Esophagus squamous epithelium (tissue), 4 donors: ENCODE results near the gene ECE1.

Source experiments
- CTCF ChIP-seq, 6 experiments: fragments of 450-650 bp in 4 of 6; fragments of 200-600 bp in 2 of 6; sonication (generic) in 2 of 6; IDR thresholded peaks; one replicate each; pipeline ENCODE4 v1.5.1; 2016 to 2019; ENCODE audit warnings: antibody characterized with exemption in 6 of 6, mild to moderate bottlenecking in 4 of 6, moderate library complexity in 4 of 6
- POLR2A ChIP-seq, 4 donors: fragments of 450-650 bp; IDR thresholded peaks; one replicate each; pipeline ENCODE4 v1.6.1; 2017; ENCODE audit warnings: antibody characterized with exemption in 4 of 4, mild to moderate bottlenecking in 4 of 4, moderate library complexity in 3 of 4

GRCh38 chr1:21335750-21336224, 45.5 kb upstream of the ECE1 start:
- TF ChIP-seq CTCF (IDR thresholded peaks at IDR 0.05) (no peak), POLR2A (IDR thresholded peaks at IDR 0.05) (no peak)
